Lung (tissue), 12 donors: ENCODE results near the gene L3MBTL1. TPM values are rescaled to one million over a fixed set of nuclear protein-coding genes. Genes with fewer than 3 reads are reported as not detected.

Experiments used
- ATAC-seq: fragments of 200-7000 bp; cut with Tn5 transposase; one replicate; pipeline ENCODE4 v1.9.1; 2020; ENCODE audit warnings: moderate number of reproducible peaks; ENCODE audit not compliant: insufficient read depth, low FRiP score
- DNase-seq, 3 donors: peaks; one replicate each; pipeline ENCODE4 v3.0.0-alpha.2; 2013 to 2017
- H3K27ac ChIP-seq, 2 donors: one replicate each; pipeline ENCODE4 v1.5.1; 2013; ENCODE audit warnings: mild to moderate bottlenecking in 2 of 2, moderate library complexity in 2 of 2, control low read depth in 1 of 2, inconsistent platforms in 1 of 2, low read depth in 1 of 2, low read length in 1 of 2
- H3K27me3 ChIP-seq, 3 donors: one replicate each; pipeline ENCODE4 v1.5.1; 2013; ENCODE audit warnings: low read length in 2 of 3; ENCODE audit not compliant: control insufficient read depth in 3 of 3, insufficient read depth in 3 of 3
- H3K36me3 ChIP-seq, 4 donors: one replicate each; pipeline ENCODE4 v1.5.1; 2013; ENCODE audit warnings: low read length in 4 of 4, mild to moderate bottlenecking in 1 of 4, moderate library complexity in 1 of 4; ENCODE audit not compliant: control insufficient read depth in 4 of 4, insufficient read depth in 4 of 4
- H3K4me1 ChIP-seq, 5 donors: one replicate each; pipeline ENCODE4 v1.5.1; 2013; ENCODE audit warnings: low read length in 5 of 5, mild to moderate bottlenecking in 2 of 5, moderate library complexity in 1 of 5; ENCODE audit not compliant: control insufficient read depth in 5 of 5, insufficient read depth in 5 of 5
- H3K4me3 ChIP-seq: one replicate; pipeline ENCODE4 v1.5.1; 2013; ENCODE audit warnings: mild to moderate bottlenecking, control low read depth, moderate library complexity
- H3K9ac ChIP-seq, 2 donors: one replicate each; pipeline ENCODE4 v1.5.1; 2013; ENCODE audit warnings: low read length in 2 of 2, control low read depth in 1 of 2; ENCODE audit not compliant: insufficient read depth in 1 of 2
- H3K9me3 ChIP-seq, 4 donors: one replicate each; pipeline ENCODE4 v1.5.1; 2013; ENCODE audit warnings: low read length in 3 of 4, mild to moderate bottlenecking in 1 of 4, moderate library complexity in 1 of 4; ENCODE audit not compliant: control insufficient read depth in 4 of 4, insufficient read depth in 3 of 4
- WGBS, 2 donors: extraction: QIAGEN DNeasy Blood & Tissue Kit; methylation state at CpG; one replicate each; pipeline ENCODE4 v1.1.7; 2013; 5-methylcytosine and 5-hydroxymethylcytosine counted together
- polyA plus RNA-seq, 2 donors: library from polyadenylated mRNA; stranded (reverse); fragments of 200-250 nt; gene quantifications; one replicate each; pipeline ENCODE4 v1.2.1, GENCODE V29; 2013
- total RNA-seq, 2 donors: library from RNA; depleted of rRNA in 1 of 2; stranded (reverse); fragments of >200 nt in 1 of 2; gene quantifications; one replicate each; pipeline ENCODE4 v1.2.1, GENCODE V29; 2014 to 2021
- TF ChIP-seq, protein P1 (sequence below): IDR thresholded peaks from 2 replicates; pipeline ENCODE4 v1.5.1; 2012; ENCODE audit warnings: mild to moderate bottlenecking; ENCODE audit errors: control extremely low read depth, extremely low read depth
- donor health status: control.
- donor health status: control.
- donor health status: Bipolar disorder and iron deficiency.
- donor health status: healthy.
- donor health status: DM: yes; HTN: yes; CAD: no.

Gene L3MBTL1
- total and polyA plus RNA-seq, 4 donors = 1.7 to 18.6 (median 6.6) TPM

DNA sequence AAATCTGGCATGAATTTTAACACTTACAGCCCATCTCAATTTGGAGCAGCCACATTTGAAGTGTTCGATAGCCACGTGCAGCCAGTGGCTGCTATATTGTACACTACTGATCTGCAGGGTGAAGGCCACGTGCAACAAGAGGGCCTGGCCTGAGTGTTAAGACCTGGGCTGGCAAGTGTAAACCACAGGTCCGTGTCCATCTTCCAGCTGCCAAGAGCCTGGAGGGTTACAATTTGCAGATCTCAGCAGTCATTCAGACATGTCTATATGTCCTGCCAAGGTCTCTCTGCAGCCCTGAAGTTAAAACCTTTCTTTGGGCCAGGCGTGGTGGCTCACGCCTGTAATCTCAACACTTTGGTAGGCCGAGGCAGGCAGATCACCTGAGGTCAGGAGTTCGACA, 65.4 kb downstream of the L3MBTL1 start:
- Histone ChIP-seq H3K9me3 (no peaks in the 10 kb centered on the region), H3K27me3 (no peaks in the 10 kb centered on the region), H3K36me3 (peaks cover 0 to 3% (median 0%) of the 10 kb centered on the region in 4 donors), H3K9ac (no peak overlapping the region), H3K27ac (no peak overlapping the region), H3K4me3 (no peak overlapping the region), H3K4me1 (no peaks in the 10 kb centered on the region)
- ATAC-seq = no peak
- WGBS, 2 donors = 94 to 96% methylated on average over 8 of the region's 8 CpGs
- no peak for DNase-seq
- TF ChIP-seq, protein P1, sequence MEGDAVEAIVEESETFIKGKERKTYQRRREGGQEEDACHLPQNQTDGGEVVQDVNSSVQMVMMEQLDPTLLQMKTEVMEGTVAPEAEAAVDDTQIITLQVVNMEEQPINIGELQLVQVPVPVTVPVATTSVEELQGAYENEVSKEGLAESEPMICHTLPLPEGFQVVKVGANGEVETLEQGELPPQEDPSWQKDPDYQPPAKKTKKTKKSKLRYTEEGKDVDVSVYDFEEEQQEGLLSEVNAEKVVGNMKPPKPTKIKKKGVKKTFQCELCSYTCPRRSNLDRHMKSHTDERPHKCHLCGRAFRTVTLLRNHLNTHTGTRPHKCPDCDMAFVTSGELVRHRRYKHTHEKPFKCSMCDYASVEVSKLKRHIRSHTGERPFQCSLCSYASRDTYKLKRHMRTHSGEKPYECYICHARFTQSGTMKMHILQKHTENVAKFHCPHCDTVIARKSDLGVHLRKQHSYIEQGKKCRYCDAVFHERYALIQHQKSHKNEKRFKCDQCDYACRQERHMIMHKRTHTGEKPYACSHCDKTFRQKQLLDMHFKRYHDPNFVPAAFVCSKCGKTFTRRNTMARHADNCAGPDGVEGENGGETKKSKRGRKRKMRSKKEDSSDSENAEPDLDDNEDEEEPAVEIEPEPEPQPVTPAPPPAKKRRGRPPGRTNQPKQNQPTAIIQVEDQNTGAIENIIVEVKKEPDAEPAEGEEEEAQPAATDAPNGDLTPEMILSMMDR = no peak

DNA sequence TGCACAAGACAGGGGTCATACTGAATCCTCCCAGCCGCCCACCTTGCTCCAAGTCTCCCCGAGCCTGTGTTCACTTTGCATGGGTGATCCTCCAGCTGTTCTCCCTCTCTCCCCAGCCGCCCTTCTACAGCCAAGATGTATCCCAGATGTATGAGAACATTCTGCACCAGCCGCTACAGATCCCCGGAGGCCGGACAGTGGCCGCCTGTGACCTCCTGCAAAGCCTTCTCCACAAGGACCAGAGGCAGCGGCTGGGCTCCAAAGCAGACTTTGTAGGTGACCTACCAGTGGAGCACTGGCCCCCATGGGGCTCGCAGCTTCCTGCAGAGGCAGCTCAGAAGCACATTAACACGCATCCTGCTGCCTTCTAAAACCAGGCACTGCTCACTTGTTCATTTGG, 68.6 kb downstream of the L3MBTL1 start:
- Histone ChIP-seq H3K4me1 (no peaks in the 10 kb centered on the region), H3K27ac (no peak overlapping the region), H3K4me3 (no peak overlapping the region), H3K9ac (no peak overlapping the region), H3K9me3 (no peaks in the 10 kb centered on the region), H3K27me3 (no peaks in the 10 kb centered on the region), H3K36me3 (no peaks in the 10 kb centered on the region)
- TF ChIP-seq, protein P1 = no peak
- 80% methylated on average over 10 of the region's 10 CpGs for WGBS, 2 donors
- no peak for ATAC-seq
- DNase-seq = no peak

DNA sequence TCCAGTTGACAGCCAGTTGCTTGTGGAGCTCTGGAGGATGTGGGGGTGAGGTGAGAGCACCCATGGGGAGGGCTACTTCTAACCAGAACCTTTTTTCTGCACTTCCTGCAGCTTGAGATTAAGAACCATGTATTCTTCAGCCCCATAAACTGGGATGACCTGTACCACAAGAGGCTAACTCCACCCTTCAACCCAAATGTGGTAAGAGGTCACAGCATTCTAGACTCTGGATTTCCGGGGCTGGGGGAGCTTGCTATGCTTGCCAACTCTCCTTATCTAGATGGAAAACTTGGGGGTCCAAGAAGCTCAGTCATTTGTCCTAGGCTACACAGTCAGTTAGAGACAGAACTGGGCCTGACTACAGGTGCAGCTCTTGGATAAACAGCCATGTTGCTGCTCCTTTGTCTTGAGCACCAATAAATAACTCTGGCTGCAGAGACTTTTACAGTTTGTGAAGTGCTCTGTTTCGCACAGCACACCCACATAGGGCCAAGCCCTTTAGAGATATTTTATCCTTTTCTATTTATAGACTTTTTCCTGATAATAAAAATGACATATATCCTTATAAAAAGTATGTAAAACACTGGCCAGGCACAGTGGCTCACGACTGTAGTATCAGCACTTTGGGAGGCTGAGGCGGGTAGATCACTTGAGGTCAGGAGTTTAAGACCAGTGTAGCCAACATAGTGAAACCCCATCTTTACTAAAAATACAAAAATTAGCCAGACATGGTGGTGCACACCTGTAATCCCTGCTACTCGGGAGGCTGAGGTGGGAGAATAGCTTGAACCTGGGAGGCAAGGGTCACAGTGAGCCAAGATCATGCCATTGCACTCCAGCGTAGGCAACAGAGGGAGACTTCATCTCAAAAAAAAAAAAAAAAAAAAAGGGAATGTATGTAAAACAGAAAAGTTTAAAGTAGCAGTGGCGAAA, 72.6 kb downstream of the L3MBTL1 start:
- no peak overlapping the region for H3K4me3 ChIP-seq
- peaks cover 0 to 15% (median 5%) of the 10 kb centered on the region in 5 donors for H3K4me1 ChIP-seq
- 72 to 75% methylated on average over 7 of the region's 7 CpGs for WGBS, 2 donors
- no peaks in the 10 kb centered on the region for H3K9me3 ChIP-seq
- H3K36me3 ChIP-seq = no peaks in the 10 kb centered on the region
- no peak for DNase-seq
- TF ChIP-seq, protein P1 = no peak
- H3K27ac ChIP-seq = no peak overlapping the region
- H3K9ac ChIP-seq = no peak overlapping the region
- no peaks in the 10 kb centered on the region for H3K27me3 ChIP-seq
- no peak for ATAC-seq
